Non-pigmented ciliary epithelial cell (primary cell): ENCODE measurements around the gene PSENEN.
A peak's percentile ranks its signal among the peaks of the same experiment; 100 is the strongest.

ENCODE experiments used
- DNase-seq: peaks from one replicate; pipeline ENCODE4 v3.0.0-alpha.2; 2010; ENCODE audit warnings: low read depth

Gene PSENEN

DNA sequence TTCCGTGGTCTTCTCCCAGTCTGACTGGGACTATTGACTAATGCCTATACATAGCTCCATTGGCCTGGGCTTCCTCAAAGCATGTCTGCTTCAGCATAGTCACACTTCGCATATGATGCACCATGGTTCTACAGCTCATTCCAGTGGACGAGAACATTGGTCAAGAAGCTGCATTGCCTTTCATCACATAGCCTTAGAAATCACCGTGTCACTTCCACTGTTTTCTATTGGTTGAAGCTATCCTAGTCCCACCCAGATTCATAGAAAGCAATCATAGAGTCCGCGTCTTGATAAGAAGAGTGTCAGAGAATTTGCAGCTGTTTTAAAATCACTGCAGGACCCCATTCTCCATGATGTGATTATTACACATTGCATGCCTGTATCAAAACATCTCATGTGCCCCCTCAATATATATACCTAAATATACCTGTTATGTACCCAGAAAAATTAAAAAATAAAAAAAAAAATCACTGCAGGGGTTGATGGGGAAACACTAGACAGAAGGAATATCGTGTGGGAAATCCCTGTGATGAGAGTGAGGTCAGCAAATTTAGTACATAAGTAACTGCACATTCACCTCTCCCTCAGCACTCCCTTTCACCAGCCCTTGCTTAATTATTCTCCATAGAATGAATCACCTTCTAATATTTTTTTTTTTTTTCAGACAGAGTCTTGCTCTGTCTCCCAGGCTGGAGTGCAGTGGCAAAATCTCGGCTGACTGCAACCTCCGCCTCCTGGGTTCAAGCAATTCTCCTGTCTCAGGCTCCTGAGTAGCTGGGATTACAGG lies 27.8 kb downstream of the PSENEN start:
- no peak for DNase-seq

GRCh38 chr19:35774274-35775045 lies 29.0 kb downstream of the PSENEN start:
- no peak for DNase-seq

DNA sequence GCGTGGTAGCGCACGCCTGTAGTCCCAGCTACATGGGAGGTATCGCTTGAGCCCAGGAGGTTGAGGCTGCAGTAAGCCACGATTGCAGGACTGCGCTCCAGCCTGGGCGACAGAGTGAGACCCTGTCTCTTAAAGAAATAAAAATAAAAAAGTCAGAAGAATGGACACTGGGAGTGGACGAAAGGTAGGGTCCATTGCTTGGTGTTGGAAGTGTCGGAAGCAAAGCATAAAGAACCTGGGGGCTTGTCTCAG lies 29.5 kb downstream of the PSENEN start:
- DNase-seq = no peak

DNA sequence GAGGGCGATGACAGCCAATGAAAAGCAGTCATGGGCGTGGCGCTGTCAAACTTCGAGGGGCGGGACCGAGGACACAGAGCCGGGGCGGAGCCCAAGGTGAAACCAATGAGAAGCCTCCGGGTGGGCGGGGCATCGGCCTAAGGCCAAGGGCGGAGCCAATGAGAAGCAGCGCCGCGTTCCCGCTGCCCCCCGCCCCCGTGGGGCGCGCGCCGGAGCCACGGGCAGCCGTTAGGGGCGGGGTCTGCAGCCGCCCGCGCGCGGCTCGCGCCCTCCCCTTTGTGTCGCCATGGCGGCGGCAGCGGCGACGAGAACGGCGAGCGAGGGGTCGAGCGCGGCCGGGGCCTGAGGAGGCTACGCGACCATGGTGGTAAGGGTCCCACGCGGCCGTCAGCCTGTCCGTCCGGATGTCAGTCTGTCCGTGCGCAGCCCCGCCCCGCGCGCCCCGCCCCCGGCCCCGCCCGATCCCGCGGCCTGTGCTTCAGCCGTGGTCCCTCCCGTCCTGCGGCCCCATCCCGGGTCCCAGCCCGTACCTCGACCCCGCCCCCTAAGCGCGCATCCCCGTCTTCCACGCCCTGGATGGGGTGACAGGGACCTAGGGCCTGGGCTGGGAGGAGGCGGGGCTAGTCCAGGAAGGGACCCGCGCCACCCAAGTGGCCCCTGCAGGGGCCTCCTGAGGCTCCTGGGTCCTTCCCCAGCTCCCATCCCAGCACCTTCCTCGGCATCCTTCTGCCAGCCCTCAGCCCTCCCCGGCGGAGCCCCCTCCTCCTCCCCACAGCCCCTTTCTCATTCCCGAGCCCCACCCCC lies 30.0 kb downstream of the PSENEN start, which contains the start of gene ARHGAP33:
Gene ARHGAP33 (plus strand): TSS at position 267 of the 804 bp plus-strand sequence. CDS start 95 bp downstream, at position 362.
- DNase-seq = peak; percentile 78

DNA sequence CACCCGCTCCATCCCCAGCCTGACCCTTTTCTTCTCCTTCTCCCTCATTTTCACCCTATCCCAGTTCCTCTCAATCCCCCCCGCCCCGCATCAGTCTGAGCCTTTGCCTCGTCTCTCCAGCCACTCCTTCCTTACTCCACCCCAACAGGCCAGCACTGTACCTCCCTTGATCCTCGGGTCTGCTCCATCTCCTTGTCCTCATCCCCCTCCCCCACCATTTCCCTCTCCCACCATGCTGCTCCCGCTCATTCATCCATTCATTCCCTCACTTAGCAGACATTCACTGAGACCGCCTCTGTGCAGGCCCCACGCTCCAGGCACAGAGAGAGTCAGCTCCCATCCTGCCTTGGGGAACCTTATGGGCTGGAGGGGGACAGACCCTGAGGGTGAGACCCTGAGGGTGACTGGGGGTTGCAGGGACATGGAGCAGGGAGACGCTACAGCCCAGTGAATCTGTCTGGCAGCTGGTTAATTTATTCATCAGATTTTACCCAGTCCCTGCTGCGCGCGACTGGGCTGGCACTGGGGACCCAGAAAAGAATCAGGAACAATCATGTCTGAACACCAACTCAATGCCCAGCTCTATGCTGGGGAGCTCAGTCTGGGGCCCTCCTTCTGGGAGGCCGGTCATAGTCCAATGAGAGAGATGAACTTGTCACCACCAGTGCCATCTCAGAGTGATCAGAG lies 30.8 kb downstream of the PSENEN start:
- DNase-seq = no peak

DNA sequence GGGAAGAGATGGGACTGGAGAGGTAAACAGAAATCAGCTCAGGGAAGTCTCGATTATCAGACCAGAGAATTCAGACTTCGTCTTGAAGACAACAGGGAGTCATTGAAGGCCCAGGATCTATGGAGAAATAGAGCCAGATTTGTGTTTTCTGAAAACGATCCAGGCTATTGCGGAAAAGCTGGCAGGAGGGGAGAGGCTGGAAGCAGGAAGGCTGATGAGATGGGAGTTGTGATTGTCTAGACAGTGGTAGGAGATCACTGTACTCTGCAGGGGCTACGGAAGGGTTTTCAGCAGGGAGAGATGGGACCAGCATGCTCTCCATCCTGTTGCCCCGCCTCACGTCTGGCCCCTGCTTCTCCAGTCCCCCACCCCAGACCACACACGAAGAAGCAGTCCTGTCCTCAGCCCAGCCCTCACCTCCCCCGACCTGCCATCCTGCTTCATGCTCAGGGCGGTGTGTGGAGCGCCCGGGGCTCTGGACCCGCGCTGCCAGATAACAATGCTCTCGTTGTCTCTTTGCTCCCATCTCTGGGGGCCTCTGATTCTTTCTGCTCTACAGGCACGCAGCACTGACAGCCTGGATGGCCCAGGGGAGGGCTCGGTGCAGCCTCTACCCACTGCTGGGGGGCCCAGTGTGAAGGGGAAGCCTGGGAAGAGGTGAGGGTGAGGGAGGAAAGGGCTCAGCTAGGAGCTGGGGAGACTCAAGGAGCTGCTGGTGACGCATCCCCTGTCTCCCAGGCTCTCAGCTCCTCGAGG lies 31.8 kb downstream of the PSENEN start:
- DNase-seq = no peak

DNA sequence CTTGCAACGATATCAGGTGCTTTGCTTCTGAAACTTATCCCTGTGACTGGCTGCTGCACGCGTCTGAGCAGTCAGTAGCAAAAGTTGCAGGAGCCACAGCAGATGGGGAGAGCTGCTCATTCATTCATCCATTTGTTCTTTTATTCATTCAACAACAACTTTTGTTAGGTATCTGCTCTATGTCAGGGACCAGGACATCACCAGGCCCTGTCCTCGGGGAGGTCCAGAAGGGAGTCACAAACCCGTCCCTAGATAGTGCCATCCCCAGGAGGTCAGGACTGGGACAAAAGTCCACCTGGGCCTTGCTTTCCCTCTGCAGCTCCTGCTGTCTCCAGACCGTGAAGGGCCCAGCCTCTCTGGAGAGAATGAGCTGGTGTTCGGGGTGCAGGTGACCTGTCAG lies 32.5 kb downstream of the PSENEN start:
- no peak for DNase-seq

GRCh38 chr19:35779033-35779432 lies 33.6 kb downstream of the PSENEN start:
- no peak for DNase-seq

DNA sequence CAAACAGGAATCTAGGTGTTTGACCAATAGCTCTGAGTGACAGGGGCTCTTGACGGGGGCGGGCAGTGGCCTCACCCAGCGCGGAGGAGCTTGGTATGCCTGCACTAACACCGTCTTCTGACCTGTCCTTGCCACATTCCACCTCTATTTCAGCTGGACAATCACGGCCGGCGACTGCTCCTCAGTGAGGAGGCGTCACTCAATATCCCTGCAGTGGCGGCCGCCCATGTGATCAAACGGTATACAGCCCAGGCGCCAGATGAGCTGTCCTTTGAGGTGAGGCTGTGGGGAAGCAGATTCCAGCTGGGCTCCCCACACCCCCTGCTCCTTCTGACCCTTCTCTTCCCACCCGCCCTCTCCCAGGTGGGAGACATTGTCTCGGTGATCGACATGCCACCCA lies 34.6 kb downstream of the PSENEN start:
- DNase-seq = no peak

- no peak for DNase-seq
Observed at GRCh38 chr19:35780717-35781116, 35.3 kb downstream of the PSENEN start.

- no peak for DNase-seq
Observed at GRCh38 chr19:35781650-35782049, 36.2 kb downstream of the PSENEN start.

- DNase-seq = no peak
Observed at GRCh38 chr19:35782589-35782988, 37.1 kb downstream of the PSENEN start.

DNA sequence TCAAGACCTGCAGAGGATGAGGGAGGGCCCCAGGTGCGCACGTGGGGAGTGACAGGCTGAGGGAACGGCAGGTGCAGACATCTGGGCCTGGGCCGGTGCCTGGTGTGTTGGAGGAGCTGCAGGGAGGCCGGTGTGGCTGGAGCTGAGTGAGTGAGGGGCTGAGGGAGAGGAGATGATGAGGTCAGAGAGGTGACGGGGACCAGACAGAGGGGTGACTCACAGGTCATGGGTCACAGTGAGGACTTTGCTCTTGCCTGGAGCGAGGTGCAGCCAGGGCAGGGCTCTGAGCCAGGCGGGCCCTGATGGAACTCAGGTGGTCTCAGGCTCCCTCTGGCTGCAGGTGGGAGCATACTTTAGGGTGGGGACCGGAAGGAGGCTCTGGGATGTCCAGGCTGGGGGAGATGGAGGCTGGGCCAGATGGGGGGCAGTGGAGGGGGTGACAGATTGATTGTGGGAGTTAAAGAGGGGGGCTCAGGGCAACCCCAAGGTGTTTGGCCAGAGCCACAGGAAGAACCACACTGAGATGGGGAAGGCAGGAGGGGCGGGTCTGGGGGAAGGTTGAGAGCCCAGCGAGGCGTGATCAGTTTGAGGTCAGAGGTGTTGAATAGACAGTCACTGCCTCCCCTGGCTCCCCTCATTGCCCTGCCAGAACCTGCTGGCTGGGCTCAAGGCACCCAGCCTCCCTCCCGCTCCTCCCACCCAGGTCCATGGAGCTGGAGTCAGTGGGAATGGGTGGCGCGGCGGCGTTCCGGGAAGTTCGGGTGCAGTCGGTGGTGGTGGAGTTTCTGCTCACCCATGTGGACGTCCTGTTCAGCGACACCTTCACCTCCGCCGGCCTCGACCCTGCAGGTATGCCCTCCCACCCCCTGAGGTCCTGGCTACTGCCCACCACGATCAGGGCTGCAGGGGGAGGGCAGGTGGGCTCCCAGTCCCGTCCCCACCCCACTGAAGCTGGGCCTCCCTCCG lies 38.3 kb downstream of the PSENEN start:
- no peak for DNase-seq

- DNase-seq = no peak
Observed at GRCh38 chr19:35784503-35785338, 39.3 kb downstream of the PSENEN start.

DNA sequence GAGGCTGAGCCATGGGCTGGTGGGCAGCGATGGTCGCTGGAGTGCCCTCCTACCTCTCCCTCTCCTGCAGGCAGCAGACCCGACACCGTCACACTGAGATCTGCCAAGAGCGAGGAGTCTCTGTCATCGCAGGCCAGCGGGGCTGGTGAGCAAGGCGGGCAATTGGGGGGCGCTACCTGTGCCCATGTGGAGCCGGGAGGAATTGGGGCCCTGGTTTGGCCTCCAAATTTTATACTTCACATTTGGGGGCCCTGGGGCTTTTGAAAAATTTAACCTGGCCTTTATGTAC lies 39.8 kb downstream of the PSENEN start:
- no peak for DNase-seq

- no peak for DNase-seq
Observed at GRCh38 chr19:35786299-35787160, 41.1 kb downstream of the PSENEN start.

DNA sequence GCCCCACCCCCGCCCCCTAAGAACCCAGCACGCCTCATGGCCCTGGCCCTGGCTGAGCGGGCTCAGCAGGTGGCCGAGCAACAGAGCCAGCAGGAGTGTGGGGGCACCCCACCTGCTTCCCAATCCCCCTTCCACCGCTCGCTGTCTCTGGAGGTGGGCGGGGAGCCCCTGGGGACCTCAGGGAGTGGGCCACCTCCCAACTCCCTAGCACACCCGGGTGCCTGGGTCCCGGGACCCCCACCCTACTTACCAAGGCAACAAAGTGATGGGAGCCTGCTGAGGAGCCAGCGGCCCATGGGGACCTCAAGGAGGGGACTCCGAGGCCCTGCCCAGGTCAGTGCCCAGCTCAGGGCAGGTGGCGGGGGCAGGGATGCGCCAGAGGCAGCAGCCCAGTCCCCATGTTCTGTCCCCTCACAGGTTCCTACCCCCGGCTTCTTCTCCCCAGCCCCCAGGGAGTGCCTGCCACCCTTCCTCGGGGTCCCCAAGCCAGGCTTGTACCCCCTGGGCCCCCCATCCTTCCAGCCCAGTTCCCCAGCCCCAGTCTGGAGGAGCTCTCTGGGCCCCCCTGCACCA lies 41.9 kb downstream of the PSENEN start:
- DNase-seq = no peak
